ENCODE measurements around the gene ROR2. TPM values are rescaled to one million over a fixed set of nuclear protein-coding genes. Genes with fewer than 3 reads are reported as not detected.

The ROR2 gene
- total RNA-seq, 3 donors from 2014 or later, result 3.9 to 56.0 (median 6.5) TPM

DNA sequence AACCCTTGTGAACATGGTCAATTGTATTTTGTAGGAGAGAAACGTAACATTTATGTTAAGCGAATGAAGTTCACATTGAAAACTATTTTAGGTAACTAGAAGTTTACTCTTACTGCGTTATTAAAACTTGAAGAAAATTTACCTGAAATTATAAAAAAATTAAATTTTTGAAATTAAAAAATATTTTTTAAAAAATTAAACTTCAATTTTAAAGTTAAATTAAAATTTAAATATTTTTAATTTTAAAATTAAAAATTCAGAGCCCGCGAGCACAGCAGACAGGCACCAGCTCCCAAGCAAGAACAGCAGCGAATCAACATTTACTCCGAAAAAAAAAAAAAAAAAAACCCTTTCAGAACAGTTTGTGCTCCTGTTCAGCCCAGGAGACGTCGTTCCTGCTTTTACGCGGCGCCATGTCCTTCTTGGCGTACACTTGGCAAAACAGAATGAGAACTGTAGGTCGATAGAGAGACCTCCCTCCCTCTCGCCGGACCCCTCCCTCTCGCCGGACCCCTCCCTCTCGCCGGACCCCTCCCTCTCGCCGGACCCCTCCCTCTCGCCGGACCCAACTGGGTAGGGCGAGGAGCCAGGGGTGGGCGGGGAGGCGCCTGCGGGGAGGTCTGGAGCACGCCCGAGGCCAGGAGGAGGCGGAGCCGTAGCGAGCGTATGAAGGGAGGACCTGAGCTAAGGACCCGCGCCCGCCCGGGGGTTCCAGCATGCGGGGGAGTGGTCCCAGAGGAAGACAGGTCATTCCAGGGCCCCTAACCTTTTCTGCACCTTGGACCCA, 235.8 kb downstream of the ROR2 start:
- Histone ChIP-seq H3K4me3 (no peak overlapping the region), H3K9me3 (peaks cover 3% of the 10 kb centered on the region), H3K4me1 (ENCODE audit: low read depth) (no peaks in the 10 kb centered on the region), H3K36me3 (ENCODE audit: low read depth) (no peaks in the 10 kb centered on the region)
- TF ChIP-seq, protein P1, sequence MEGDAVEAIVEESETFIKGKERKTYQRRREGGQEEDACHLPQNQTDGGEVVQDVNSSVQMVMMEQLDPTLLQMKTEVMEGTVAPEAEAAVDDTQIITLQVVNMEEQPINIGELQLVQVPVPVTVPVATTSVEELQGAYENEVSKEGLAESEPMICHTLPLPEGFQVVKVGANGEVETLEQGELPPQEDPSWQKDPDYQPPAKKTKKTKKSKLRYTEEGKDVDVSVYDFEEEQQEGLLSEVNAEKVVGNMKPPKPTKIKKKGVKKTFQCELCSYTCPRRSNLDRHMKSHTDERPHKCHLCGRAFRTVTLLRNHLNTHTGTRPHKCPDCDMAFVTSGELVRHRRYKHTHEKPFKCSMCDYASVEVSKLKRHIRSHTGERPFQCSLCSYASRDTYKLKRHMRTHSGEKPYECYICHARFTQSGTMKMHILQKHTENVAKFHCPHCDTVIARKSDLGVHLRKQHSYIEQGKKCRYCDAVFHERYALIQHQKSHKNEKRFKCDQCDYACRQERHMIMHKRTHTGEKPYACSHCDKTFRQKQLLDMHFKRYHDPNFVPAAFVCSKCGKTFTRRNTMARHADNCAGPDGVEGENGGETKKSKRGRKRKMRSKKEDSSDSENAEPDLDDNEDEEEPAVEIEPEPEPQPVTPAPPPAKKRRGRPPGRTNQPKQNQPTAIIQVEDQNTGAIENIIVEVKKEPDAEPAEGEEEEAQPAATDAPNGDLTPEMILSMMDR (IDR thresholded peaks at IDR 0.05), result no peak
- DNase-seq (peak; percentile 63 to 82 (median 77)), ATAC-seq (peak; percentile 88)
- intact Hi-C loops (cut with DNase I, micrococcal nuclease), result no loop called here

DNA sequence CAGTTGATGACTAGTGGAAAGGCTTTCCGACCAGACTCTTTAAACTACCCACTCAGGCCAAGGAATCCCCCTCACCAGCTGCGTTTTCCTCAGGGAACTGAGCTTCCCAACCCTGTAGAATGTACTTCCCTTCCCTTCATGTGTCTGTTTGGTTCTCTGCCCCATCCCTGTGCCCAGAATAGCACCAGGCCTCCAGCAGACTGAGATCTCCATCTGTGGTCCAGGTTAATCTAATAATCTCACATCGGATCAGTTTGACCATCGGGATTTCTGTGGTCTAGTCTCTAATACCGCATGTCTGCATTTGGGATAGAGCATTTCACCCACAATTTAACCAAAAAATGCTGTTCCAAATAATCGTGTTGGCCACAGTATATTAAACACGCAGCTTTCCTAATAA, 237.2 kb downstream of the ROR2 start:
- no peak for DNase-seq
- no peak for ATAC-seq
- intact Hi-C loops (cut with DNase I, micrococcal nuclease), result no loop called here
- Histone ChIP-seq H3K4me3 (no peak overlapping the region), H3K36me3 (ENCODE audit: low read depth) (no peaks in the 10 kb centered on the region), H3K9me3 (peaks cover 3% of the 10 kb centered on the region), H3K4me1 (ENCODE audit: low read depth) (no peaks in the 10 kb centered on the region)
- TF ChIP-seq, protein P1 (IDR thresholded peaks at IDR 0.05), result no peak

- TF ChIP-seq, protein P1 (IDR thresholded peaks at IDR 0.05), result no peak
- H3K36me3 ChIP-seq (ENCODE audit: low read depth), result no peaks in the 10 kb centered on the region
- peak; percentile 61 for ATAC-seq
- H3K4me3 ChIP-seq, result no peak overlapping the region
- peaks cover 3% of the 10 kb centered on the region for H3K9me3 ChIP-seq
- peak in 1 of 3 donors; percentile 51 for DNase-seq
- H3K4me1 ChIP-seq (ENCODE audit: low read depth), result no peaks in the 10 kb centered on the region
- intact Hi-C loops (cut with DNase I, micrococcal nuclease), result no loop called here
Observed at GRCh38 chr9:91711755-91712601, 238.1 kb downstream of the ROR2 start.

DNA sequence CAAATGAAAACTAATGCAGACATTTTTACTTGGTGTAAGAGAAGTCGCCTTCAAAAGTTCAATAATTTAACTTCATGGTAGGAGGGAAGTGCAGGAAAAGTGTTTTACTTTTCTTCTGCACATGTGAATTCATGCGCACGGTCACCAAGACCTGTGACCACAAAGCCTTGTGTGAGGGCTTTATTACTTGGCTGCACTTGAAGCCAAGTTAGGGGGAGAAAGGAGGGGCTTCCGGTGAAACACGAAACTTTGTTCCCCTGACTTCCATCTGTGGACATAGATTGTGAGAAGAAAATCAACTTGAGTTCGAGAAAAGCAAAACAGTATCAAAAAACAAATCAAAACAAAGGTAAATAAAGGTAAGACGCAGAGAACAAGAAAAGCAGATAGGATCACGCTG, 239.9 kb downstream of the ROR2 start:
- Histone ChIP-seq H3K36me3 (ENCODE audit: low read depth) (no peaks in the 10 kb centered on the region), H3K4me3 (no peak overlapping the region), H3K4me1 (ENCODE audit: low read depth) (no peaks in the 10 kb centered on the region), H3K9me3 (peaks cover 10% of the 10 kb centered on the region)
- ATAC-seq (no peak), DNase-seq (no peak)
- TF ChIP-seq, protein P1 (IDR thresholded peaks at IDR 0.05), result no peak
- intact Hi-C loops (cut with DNase I, micrococcal nuclease), result no loop called here

- H3K4me1 ChIP-seq (ENCODE audit: low read depth), result no peaks in the 10 kb centered on the region
- no peak overlapping the region for H3K4me3 ChIP-seq
- intact Hi-C loops (cut with DNase I, micrococcal nuclease), result no loop called here
- TF ChIP-seq, protein P1 (IDR thresholded peaks at IDR 0.05), result no peak
- H3K36me3 ChIP-seq (ENCODE audit: low read depth), result no peaks in the 10 kb centered on the region
- H3K9me3 ChIP-seq, result peaks cover 10% of the 10 kb centered on the region
- no peak for ATAC-seq
- no peak for DNase-seq
Observed at GRCh38 chr9:91705386-91705785, 244.6 kb downstream of the ROR2 start.

All from mucosa of descending colon (tissue), 3 donors.